NCI-H1436 treated with DMSO at 0.1 percent for 48 hours (cell line): Measurements from ENCODE around the gene AMN1.
A peak's percentile ranks its signal among the peaks of the same experiment; 100 is the strongest.
"Not testable (repeated sequence)": the region's sequence is repeated elsewhere in the genome, so short reads cannot be mapped to it uniquely, and the experiment has no call there.

Experiments used
- DNase-seq: peaks from one replicate; lab custom pipeline; 2025; lab: John Stamatoyannopoulos, UW

Gene AMN1

DNA sequence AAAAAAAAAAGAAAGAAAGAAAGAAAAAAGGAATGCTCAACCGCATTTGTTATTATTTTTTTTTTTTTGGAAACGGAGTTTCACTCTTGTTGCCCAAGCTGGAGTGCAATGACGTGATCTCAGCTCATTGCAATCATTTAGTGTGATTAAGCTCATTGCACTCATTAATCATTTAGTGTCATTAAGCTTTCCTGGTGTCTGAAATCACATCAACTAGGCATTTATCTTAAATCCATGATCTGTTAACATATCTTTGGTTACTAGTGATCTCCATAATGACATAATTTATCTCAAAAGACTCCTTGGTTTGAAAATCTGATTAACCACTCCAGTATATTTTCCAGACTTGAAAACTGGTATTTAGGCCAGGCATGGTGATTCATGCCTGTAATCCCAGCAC lies 43.0 kb downstream of the AMN1 start:
- DNase-seq: no peak

DNA sequence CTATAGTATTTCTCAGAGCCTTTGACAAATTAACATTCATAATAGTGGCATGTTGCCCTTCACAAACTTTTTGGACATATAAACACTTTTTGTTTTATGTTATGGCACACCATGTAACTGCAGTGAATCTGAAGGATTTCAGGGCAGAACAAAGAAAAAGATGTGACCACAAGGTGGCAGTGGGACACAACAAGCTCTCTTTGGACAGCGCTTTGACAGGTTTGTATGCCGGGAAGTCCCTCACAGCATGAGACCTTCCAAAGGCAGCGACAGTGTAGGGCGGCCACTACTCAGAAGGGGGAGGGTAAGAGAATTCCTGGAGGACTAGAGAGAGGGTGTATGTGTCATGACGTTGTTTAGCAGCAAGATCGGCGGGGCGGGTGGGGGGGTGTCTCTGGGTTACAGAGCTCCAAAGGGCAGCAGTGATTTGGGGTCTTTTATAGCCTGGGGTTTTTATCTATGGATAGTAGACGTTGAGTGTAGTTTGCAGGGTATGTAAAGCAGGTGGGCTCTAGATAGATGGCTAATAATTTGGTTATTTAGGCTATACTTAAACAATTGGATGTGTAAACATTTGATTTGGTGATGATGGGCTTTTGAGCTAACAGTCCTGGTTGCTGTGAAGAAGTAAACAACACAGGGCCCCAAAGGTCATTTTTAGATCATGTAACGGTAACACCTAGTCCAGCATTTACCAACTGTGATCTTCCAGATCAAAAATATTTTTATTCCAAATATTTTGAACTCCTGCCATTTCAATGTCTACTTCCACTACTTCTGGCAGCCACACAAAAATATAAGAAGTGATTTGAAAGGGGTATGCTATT lies 46.5 kb downstream of the AMN1 start:
- DNase-seq: peak; percentile 8

DNA sequence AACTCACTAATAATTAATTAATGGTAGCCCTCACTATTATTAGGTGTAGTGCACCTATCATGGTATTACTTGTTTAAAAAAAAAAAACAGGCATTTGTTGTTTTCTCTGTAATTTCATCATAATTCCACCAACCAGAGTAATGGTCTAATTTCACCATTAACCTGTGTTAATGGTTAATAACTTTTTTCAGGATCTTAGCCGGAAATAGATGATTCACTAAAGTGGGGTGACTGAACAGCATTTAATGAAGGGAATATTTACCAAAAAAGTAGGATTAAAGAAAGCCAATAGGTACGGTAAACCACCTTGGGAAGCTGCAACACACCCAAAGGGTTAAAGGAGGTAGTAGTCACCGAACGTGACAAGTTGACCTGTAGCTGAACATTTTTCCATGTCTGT lies 56.3 kb downstream of the AMN1 start:
- no peak for DNase-seq

DNA sequence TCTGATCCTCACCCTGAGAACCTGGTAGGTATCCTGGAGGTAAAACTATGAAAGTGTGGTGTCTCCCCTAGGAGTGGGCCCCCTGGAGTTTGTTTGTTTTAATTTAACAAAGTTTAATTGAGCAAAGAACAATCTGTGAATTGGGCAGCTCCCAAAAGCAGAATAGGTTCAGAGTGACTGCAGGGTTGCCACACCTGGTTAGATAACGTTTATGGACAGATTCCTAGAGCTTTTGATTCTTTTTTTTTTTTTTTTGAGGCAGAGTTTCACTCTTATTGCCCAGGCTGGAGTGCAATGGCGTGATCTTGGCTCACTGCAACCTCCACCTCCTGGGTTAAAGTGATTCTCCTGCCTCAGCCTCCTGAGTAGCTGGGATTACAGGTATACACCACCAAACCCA lies 59.2 kb downstream of the AMN1 start:
- not testable (repeated sequence) for DNase-seq

DNA sequence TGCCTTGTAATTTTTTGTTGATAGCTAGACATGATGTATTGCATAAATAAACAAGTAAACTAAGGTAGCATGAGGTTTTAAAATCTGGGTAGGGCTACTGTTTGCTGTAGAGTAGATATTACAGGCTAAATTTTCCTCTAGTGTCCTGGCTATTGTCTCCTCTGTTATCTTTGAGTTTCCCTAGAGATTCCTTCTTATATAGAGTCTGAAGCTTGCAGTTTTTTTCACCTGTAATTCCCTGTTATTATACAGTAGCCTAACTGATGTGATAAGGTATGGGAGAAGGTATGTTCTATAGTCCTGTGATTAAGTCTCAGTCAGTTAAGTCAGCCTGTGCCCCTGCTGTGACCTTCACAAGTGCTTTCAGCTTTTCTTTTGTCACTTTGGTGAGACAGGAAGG lies 59.8 kb downstream of the AMN1 start:
- no peak for DNase-seq

DNA sequence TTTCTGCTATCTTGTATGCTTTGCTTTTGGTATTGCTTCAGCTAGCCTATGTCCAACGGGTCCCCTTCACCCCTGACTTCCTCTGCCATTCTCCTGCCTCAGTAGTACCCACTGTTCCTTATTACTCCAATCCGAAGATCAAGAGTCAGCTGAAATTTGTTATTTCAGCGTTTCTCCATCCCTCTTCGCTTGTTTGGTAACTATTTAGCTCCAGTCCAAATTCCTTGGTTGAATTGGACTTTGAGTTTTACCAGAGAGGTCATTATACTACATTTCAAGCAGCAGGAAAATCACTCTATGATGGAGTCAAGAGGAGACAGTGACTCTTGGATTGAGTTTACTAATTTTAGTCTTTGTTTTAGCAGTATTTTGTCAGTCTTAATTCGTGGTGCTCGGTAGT lies 64.8 kb downstream of the AMN1 start:
- DNase-seq: no peak

DNA sequence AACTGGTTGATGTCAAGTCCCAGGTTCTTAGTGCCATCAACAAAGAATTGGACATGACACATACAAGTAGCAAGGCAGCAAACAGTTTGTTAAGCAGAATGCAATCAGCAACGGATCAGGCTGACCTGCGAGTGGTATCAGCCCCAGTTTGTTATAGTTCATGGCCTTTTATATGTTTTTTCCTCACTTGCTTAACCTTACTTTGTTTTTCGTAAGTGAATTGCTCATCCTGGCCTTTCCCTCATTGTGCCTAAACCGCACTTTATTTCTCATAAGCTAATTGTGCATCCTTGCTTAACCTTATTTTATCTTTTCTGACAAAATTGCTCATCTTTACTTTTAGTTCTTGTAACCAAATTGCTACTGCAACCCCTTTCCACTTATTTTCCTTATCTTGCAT lies 65.2 kb downstream of the AMN1 start:
- no peak for DNase-seq

DNA sequence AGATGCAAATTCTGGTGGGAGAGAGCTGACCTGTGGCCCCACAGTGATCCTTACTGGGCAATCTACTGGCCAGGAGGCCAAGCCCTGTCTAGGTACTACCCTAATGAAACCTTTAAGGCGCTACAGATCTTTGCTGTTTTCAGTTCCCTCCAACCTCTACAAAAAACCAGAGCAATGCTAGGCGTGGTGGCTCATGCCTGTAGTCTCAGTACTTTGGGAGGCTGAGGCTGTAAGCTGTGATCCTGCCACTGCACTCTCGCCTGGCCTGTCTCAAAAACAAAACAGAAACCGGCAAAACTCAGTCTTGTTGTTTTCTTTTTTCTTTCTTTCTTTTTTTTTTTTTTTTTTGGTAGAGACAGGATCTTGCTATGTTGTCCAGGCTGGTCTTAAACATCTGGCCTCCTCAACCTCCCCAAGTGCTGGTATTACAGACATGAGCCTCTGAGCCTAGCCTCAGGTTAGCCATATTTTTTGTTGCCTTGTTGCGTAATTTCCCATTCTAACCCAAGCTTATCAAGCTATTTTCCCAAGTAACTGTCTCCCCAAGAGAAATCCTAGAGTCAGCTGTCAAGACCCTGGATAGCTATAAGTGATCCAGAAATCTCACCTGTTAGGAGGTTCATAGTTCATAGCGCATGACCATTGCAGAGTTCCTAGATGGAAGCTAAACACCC lies 66.5 kb downstream of the AMN1 start:
- no peak for DNase-seq

DNA sequence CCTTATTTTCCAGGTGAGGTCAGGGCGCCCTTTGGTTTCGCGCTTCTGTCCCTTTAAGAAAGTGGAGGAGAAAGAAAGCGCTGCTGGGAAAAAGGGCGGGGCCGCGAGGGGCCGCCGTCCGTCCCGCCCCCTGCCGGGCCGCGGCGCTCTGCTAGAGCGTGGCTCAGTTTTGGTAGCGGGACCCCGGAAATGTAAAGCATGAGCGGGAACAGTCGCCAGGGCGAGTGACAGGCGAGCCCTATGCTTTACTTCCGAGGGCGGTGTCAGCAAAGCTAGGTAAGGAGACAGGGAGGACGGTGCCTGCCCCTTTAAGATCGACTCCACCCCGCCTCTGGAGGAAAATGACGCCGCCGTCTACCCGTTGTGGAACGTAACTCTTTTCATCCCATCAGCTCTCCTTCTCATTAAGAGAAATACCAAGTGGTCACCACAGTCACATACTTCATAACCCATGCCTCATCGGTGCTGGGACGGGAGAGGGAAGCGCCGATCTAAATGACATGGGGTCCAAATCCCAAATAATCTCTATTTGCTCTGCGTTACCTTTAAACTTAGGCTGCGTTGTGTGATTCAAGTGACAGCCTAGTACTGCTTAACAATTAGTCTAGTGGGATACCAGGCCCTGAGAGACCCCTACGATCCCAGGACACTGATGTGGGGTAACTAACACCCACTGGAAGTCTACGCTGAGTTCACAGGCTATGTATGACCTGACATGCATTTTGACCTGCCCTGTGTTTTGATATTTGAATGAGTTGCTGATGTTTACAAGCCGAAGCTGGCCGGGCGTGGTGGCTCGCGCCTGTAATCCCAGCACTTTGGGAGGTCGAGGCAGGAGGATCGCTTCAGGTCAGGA lies 69.5 kb downstream of the AMN1 start, which contains the start of gene ETFBKMT:
Gene ETFBKMT (plus strand): TSS at position 602 of the 856 bp plus-strand sequence. CDS start 2,266 bp downstream, outside the sequence.
- peak; percentile 77 for DNase-seq

DNA sequence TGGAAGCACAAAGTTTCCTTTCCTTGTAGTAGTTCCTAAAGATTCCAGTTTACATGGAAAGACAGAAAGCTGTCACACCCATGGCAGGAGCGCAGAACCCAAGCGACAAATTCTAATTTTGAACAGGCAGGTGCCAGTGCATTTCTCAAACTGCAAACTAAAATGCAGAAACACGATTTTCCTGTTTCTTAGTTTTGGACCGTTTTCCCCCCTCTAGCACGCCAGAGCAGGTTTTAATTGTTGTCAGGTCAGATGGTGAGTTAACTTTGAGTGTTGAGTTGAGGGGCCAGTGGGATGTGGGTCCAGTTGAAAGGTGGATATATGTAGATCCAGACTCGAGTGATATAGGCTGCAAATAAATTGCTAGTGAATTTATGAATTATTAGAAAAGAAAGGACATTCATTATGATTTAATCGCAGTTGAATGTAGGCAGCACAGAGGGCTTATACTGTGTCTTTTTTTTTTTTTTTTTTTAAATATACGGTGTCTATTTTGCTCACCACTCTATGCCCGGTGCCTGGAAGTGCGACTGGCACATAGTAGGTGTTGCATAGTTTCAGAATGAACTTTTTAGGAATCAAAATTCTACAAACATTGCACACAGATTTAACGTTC lies 70.2 kb downstream of the AMN1 start:
- DNase-seq: no peak

DNA sequence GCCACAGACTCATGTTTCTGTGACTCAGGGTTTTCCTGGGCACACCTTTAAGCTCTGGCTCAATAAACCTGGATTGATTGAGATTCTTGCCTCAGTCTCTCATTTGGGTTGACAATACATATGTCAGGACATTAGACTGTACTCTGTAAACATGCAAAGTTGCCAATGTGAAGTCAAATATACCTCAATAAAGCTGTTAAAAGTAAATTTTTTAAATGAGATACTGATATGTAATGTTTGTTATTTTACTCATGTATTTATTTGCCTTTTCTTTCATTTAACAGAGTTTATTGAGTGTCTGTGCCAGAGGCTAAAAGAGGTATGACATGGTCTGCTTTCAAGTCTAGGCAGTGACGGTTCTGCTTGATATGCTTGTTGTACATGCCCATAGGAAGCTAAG lies 73.0 kb downstream of the AMN1 start:
- no peak for DNase-seq

DNA sequence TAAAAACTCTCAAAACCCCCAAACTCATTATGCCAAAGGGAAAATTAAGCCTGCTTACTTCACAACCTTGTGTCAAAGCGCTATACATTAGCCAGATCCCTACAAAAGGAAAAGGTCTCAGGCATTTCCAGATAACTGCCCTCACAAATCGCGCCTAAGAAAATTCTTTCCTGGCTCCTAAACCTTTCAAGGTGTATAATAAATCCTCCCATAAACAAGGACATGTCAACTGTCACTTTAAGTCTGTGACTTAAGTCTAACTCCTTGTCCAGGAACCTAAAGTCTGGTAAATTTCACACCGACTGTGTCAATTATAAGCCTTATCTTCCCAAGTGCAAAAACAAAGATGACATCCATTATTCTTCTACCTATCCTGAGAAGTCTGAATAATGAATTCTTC lies 73.6 kb downstream of the AMN1 start:
- no peak for DNase-seq

DNA sequence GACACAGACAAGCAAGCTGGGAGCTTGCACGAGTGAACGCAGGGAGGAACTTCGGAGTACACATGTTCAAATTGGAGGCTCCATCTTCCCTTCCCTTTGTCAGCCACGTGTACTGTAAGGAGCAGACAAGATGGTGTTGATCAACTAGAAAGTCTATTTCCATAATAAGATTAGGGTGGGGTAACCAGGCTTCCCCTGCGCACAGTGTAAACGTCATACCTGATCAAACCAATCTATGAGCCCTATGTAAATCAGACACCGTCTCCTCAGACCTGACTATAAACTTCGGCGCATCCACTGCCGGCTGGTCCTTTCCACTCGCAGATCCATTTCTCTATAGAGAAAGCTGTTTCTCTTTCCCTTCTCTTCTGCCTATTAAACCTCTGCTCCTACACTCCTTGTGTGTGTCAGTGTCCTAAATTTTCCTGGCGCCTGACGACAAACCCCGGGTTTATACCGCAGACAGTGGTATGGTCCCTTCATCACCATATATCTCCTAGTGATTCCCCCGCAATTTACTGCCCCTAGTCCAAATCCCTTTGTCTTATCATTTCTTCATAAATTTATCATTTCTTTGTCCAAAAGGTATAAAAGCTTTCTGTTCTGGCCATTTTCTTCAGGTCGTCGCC lies 76.8 kb downstream of the AMN1 start:
- peak; percentile 92 for DNase-seq

DNA sequence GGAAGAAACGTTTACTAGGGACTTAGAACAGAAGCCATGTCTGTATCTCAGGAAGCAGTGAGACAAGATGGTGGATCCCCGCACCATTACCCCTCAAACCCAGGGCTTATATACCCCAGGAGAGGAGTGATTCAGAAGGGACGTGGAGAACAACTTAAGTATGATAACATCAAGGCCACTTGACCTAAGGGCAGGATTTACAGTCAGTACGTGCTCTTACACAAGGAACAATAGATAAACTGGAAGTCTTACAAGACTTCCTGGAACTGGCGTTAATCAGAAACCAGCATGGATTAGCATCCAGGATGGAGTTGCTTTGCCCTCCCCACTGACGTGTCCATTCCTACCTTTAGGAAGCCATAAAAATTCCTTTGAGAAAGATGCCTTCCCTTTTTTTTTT lies 77.9 kb downstream of the AMN1 start:
- DNase-seq: no peak

DNA sequence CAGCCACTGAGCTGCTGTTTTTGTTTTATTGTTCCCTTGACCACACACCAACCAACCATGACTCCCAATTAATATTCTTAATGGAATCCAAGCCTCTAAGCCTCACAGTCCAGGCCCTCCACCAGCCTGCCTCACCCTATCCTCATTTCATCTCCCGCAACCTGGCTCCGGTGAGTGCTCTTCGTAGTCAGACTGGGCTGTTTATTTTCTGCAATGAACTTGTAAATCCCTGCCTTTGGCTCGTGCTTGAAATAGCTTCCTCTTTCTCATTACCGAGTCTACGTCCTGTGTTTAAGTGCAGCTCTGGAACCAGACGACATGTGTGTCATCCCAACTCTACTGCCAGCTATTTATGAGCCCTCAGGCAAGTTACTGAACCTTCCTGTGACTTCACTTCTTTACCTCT lies 81.7 kb downstream of the AMN1 start:
- DNase-seq: no peak

DNA sequence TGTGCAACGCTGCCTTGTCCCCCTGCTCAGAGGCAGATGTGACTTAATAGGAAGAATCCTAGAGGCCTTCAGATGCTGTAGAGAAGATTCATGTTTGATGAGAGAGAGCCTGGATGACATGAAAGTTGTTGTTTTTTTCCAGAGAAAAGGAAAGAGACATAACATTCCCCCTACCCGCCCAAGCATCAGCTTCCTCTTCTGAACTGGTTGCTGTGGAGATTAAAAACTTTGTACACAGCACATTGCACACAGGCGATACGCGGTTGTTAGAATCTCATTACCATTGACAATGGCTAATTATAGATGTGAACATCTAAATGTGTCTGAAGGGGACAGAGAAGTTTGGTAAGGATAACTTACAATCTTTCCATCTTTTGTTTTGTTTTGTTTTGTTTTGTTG lies 82.9 kb downstream of the AMN1 start:
- DNase-seq: no peak

DNA sequence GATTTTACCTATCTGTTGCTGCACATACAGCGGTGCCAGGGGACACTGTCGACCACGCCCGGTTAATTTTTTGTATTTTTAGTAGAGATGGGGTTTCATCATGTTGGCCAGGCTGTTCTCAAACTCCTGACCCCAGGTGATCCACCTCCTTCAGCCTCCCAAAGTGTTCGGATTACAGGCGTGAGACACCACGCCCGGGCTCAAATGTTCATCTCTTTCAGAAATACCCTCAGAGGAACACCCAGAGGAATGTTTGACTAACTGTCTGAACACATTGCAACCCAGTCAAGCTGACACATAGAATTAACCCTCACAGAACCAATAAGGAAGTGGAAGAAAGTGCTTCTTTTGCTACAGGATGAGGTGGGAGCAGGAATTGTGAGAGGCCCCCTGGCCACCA lies 84.3 kb downstream of the AMN1 start:
- no peak for DNase-seq

DNA sequence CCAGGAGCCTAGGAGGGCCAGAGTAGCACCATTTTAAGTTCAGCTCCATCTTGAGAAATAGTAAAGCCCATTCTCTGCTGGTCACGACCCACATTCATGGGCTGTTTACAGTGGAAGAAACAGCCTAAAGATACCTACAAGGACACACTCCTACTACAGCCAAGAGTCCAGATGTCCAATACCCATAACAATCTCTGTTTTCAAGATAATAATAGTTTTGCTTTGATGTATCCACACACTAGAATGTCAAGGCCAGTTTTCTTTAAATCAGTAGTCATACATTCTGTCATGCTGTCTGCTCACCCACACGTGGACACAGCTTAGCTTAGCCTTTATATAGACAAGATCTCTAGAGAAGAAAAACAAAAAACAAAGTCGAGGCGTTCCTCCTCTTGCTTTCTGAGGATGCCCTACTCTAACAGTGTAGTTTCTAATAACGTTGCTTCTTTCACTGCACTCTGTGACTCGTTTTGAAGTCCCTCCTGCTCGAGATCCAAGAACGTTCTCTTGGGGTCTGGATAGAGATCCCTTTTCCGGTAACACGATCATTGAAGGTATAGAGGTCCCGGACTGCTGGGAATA lies 87.2 kb downstream of the AMN1 start:
- no peak for DNase-seq

DNA sequence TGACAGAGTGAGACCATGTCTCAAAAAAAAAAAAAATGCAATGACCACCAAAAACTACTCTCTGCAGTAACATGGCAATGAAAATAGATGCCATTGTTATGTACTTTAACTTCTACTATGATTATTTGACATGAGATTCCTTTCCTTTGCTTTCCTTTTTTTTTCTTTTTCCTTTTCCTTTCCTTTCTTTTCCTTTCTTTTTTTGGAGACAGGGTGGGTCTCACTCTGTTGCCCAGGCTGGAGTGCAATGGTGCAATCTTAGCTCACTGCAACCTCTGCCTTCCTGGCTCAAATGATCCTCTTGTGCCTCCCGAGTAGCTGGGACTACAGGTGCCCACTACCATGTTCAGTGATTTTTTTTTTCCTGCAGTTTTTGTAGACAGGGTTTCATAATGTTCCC lies 94.2 kb downstream of the AMN1 start:
- DNase-seq: no peak

DNA sequence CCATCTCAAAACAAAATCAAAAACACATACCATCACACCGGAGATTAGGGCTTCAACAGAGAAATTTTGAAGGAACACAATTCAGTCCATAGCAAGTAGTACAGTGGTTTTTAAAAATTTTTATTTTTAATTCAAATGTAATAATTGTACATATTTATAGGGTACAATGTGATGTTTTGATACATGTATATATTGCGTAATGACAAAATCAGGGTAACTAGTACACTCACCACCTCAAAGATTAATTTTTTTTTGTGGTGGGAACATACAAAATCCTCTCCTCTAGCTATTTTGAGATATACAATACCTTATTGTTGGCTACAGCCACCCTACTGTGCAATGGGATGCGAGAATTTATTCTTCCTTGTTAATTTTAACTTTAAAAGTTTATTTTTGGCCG lies 95.4 kb downstream of the AMN1 start:
- DNase-seq: no peak

DNA sequence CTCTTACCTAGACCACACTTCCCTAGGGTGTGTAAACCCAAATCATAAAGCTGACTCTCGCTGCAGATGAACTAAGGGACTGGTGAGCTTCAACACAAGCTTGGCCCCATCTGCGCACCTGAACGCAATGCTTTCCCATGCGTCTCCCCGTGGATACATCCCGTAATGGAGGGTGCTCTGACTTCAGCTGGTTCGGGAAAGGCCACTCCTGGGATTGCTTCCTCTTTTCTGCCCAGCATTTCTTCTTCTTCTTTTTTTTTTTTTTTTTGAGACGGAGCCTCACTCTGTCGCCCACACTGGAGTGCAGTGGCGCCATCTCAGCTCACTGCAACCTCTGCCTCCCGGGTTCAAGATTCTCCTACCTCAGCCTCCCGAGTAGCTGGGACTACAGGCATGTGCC lies 97.0 kb downstream of the AMN1 start:
- DNase-seq: no peak
